ENCODE measurements around the gene PRF1.
A peak's percentile ranks its signal among the peaks of the same experiment; 100 is the strongest.

Gene PRF1

GRCh38 chr10:70552586-70552985 is 50.0 kb downstream of the PRF1 start:
- DNase-seq (ENCODE audit: low read depth) = no peak
- no peak for TF ChIP-seq CTCF (conservative IDR thresholded peaks at IDR 0.05; ENCODE audit: low read depth, low read length)
- no peak overlapping the region for H3K4me3 ChIP-seq (ENCODE audit: low read length)

- peak; percentile 94 for DNase-seq (ENCODE audit: low read depth)
- no peak for TF ChIP-seq CTCF (conservative IDR thresholded peaks at IDR 0.05; ENCODE audit: low read depth, low read length)
Observed at GRCh38 chr10:70551971-70552422, 50.5 kb downstream of the PRF1 start.

GRCh38 chr10:70551466-70551865 is 51.1 kb downstream of the PRF1 start:
- no peak overlapping the region for H3K4me3 ChIP-seq (ENCODE audit: low read length)
- DNase-seq (ENCODE audit: low read depth) = no peak
- TF ChIP-seq CTCF (conservative IDR thresholded peaks at IDR 0.05; ENCODE audit: low read depth, low read length) = no peak

More at GRCh38 chr10:70551971-70552422, 50.5 kb downstream of the PRF1 start:
- H3K4me3 ChIP-seq (ENCODE audit: low read length) = no peak overlapping the region

GRCh38 chr10:70550459-70550858 is 52.1 kb downstream of the PRF1 start:
- no peak overlapping the region for H3K4me3 ChIP-seq (ENCODE audit: low read length)
- no peak for TF ChIP-seq CTCF (conservative IDR thresholded peaks at IDR 0.05; ENCODE audit: low read depth, low read length)
- DNase-seq (ENCODE audit: low read depth) = no peak

- no peak overlapping the region for H3K4me3 ChIP-seq (ENCODE audit: low read length)
Observed at GRCh38 chr10:70549962-70550458, 52.5 kb downstream of the PRF1 start.

GRCh38 chr10:70549351-70549961 is 53.1 kb downstream of the PRF1 start:
- no peak for DNase-seq (ENCODE audit: low read depth)
- TF ChIP-seq CTCF (conservative IDR thresholded peaks at IDR 0.05; ENCODE audit: low read depth, low read length) = no peak
- H3K4me3 ChIP-seq (ENCODE audit: low read length) = no peak overlapping the region

More at GRCh38 chr10:70549962-70550458, 52.5 kb downstream of the PRF1 start:
- no peak for DNase-seq (ENCODE audit: low read depth)
- peak; percentile 85 for TF ChIP-seq CTCF (conservative IDR thresholded peaks at IDR 0.05; ENCODE audit: low read depth, low read length)
